ENCODE measurements around the gene DENND4A. TPM values are rescaled to one million over a fixed set of nuclear protein-coding genes. Genes with fewer than 3 reads are reported as not detected.

DENND4A gene
- total and polyA plus RNA-seq, 9 of the 15 experiments (the other 6 are each of a cell fraction or from before 2014, with no cell fraction given): 6.8 to 32.3 (median 19.9) TPM

GRCh38 chr15:65738649-65739048 is 53.4 kb downstream of the DENND4A start (continued):
- TF ChIP-seq, protein P1, sequence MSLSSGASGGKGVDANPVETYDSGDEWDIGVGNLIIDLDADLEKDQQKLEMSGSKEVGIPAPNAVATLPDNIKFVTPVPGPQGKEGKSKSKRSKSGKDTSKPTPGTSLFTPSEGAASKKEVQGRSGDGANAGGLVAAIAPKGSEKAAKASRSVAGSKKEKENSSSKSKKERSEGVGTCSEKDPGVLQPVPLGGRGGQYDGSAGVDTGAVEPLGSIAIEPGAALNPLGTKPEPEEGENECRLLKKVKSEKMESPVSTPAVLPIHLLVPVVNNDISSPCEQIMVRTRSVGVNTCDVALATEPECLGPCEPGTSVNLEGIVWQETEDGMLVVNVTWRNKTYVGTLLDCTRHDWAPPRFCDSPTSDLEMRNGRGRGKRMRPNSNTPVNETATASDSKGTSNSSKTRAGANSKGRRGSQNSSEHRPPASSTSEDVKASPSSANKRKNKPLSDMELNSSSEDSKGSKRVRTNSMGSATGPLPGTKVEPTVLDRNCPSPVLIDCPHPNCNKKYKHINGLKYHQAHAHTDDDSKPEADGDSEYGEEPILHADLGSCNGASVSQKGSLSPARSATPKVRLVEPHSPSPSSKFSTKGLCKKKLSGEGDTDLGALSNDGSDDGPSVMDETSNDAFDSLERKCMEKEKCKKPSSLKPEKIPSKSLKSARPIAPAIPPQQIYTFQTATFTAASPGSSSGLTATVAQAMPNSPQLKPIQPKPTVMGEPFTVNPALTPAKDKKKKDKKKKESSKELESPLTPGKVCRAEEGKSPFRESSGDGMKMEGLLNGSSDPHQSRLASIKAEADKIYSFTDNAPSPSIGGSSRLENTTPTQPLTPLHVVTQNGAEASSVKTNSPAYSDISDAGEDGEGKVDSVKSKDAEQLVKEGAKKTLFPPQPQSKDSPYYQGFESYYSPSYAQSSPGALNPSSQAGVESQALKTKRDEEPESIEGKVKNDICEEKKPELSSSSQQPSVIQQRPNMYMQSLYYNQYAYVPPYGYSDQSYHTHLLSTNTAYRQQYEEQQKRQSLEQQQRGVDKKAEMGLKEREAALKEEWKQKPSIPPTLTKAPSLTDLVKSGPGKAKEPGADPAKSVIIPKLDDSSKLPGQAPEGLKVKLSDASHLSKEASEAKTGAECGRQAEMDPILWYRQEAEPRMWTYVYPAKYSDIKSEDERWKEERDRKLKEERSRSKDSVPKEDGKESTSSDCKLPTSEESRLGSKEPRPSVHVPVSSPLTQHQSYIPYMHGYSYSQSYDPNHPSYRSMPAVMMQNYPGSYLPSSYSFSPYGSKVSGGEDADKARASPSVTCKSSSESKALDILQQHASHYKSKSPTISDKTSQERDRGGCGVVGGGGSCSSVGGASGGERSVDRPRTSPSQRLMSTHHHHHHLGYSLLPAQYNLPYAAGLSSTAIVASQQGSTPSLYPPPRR (CRISPR knock-in tag; IDR thresholded peaks at IDR 0.05; ENCODE audit: borderline replicate concordance): no peak
- no peak for TF ChIP-seq JUNB (CRISPR knock-in tag; conservative IDR thresholded peaks at IDR 0.05)
- no peak for TF ChIP-seq HOXB6 (CRISPR knock-in tag; IDR thresholded peaks at IDR 0.05; ENCODE audit: borderline replicate concordance)
- TF ChIP-seq, protein P2, sequence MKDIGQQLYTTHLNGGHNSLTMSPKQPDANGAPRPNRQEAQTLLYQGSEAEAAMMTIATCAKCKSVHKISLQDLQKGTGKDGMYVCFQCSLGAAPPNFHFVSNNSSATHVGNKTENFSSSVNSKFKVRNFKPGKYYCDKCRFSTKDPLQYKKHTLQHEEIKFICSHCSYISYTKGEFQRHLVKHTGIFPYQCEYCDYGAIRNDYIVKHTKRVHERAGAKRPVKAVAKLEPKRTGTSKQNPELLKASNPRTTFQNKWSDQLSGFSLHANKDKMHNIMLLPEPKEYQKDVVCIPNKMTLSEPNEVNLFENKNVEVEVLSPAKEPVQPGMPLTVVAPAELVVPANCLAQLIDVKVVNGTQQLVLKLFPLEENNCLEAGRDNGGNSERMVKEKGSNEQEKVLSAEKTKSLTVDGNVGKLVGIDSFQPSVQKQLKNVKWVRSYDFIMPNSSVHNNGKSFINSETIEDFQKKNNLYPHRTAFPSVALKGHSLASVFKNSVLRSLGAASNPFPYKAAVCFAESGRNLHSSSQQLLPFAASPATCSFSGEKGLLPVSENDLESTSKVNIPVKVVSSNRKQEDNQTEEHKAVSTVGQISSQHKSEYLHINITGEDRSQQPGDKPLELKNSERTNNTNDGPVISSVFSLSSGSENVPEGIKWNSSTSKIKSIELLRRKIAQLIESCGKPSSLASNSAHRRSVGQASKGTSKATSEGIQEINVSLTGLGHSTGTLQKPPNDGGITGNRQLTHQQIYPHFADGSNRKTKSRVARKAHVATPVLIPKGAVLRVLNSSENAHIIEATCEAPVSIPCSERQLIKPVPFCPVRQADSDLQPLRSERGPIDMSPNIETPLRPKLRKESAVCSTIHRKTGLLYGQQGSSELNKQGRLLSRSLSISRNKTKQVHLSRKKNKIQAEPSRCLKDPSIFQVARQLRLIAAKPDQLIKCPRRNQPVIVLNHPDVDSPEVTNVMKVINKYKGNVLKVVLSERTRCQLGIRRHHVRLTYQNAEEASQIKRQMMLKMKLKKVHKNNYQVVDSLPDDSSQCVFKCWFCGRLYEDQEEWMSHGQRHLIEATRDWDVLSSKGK (CRISPR knock-in tag; IDR thresholded peaks at IDR 0.05): no peak
- TF ChIP-seq, protein P3, sequence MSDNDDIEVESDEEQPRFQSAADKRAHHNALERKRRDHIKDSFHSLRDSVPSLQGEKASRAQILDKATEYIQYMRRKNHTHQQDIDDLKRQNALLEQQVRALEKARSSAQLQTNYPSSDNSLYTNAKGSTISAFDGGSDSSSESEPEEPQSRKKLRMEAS (CRISPR knock-in tag; IDR thresholded peaks at IDR 0.05): no peak
